SK-N-SH (cell line): ENCODE data around the gene ATP6V1D.

Experiments
- CHD2 ChIP-seq: fragments of 150-350 bp; IDR thresholded peaks from 2 replicates; pipeline ENCODE4 v1.6.1; 2018; ENCODE audit warnings: low read length; ENCODE audit not compliant: partially characterized antibody
- ELF1 ChIP-seq: IDR thresholded peaks from 2 replicates; pipeline ENCODE4 v1.4.0; 2012
- EP300 ChIP-seq, 2 experiments: IDR thresholded peaks; 2 replicates each; pipeline versions ENCODE4 v1.4.0 to v1.6.1; 2012; ENCODE audit warnings: borderline replicate concordance in 1 of 2, low read depth in 1 of 2, low read length in 1 of 2
- EZH2phosphoT487 ChIP-seq: fragments of 200-600 bp; sonication (generic); IDR thresholded peaks from 2 replicates; pipeline ENCODE4 v1.6.1; 2017; ENCODE audit warnings: low read depth, mixed run types, mild to moderate bottlenecking, antibody characterized with exemption, moderate library complexity, borderline replicate concordance
- FOXJ3 ChIP-seq: sonication (generic); formaldehyde crosslinking; IDR thresholded peaks from 2 replicates; pipeline ENCODE4 v1.5.1; 2020; ENCODE audit warnings: mild to moderate bottlenecking, missing genetic modification reagents
- NRF1 ChIP-seq: IDR thresholded peaks from 2 replicates; pipeline ENCODE4 v1.6.1; 2012; ENCODE audit warnings: low read depth, mild to moderate bottlenecking, low read length
- POLR2AphosphoS5 ChIP-seq: IDR thresholded peaks from 2 replicates; pipeline ENCODE4 v1.6.1; 2012; ENCODE audit warnings: low read depth, low read length
- RAD21 ChIP-seq: IDR thresholded peaks from 2 replicates; pipeline ENCODE4 v1.6.1; 2012; ENCODE audit warnings: mild to moderate bottlenecking, low read length
- RFX5 ChIP-seq: IDR thresholded peaks from 2 replicates; pipeline ENCODE4 v1.6.1; 2012; ENCODE audit warnings: mild to moderate bottlenecking, improper control_type of control experiment, low read length
- TAF1 ChIP-seq: IDR thresholded peaks from 2 replicates; pipeline ENCODE4 v1.6.1; 2012; ENCODE audit warnings: low read depth, mild to moderate bottlenecking, low read length, moderate library complexity, borderline replicate concordance
- YY1 ChIP-seq: IDR thresholded peaks from 2 replicates; pipeline ENCODE4 v1.4.0; 2012; ENCODE audit warnings: low read depth, mild to moderate bottlenecking
- TF ChIP-seq, protein P1 (sequence below): fragments of 200-600 bp; sonication (generic); IDR thresholded peaks from 2 replicates; pipeline ENCODE4 v1.6.1; 2017; ENCODE audit warnings: antibody characterized with exemption, mild to moderate bottlenecking, moderate library complexity
- TF ChIP-seq, protein P2 (sequence below): IDR thresholded peaks from 2 replicates; pipeline ENCODE4 v1.4.0; 2012; ENCODE audit warnings: low read depth
- TF ChIP-seq, protein P3 (sequence below): IDR thresholded peaks from 2 replicates; pipeline ENCODE4 v1.6.1; 2012; ENCODE audit warnings: mild to moderate bottlenecking, low read depth, low read length, moderate library complexity

DNA sequence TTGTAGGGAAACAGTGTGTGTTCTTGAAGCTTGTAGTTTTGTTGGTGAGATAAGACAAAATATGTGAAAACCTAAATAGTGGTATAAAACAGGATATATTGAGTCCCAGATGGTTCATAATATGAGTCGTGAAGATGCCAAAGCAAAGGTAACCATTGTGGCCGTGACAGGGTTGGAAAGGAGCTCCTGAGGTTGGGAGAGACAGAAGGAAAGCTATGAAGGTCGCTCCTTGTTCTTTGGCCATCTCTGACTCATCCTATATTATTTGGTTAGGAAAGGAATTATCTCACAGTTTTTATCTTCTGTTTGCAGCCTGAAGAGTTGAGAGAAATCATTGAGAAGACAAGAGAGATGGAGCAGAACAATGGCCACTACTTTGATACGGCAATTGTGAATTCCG is 27.1 kb downstream of the ATP6V1D start:
- TF ChIP-seq, protein P1, sequence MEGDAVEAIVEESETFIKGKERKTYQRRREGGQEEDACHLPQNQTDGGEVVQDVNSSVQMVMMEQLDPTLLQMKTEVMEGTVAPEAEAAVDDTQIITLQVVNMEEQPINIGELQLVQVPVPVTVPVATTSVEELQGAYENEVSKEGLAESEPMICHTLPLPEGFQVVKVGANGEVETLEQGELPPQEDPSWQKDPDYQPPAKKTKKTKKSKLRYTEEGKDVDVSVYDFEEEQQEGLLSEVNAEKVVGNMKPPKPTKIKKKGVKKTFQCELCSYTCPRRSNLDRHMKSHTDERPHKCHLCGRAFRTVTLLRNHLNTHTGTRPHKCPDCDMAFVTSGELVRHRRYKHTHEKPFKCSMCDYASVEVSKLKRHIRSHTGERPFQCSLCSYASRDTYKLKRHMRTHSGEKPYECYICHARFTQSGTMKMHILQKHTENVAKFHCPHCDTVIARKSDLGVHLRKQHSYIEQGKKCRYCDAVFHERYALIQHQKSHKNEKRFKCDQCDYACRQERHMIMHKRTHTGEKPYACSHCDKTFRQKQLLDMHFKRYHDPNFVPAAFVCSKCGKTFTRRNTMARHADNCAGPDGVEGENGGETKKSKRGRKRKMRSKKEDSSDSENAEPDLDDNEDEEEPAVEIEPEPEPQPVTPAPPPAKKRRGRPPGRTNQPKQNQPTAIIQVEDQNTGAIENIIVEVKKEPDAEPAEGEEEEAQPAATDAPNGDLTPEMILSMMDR = no peak
- TF ChIP-seq FOXJ3 (no peak), RAD21 (no peak), TAF1 (no peak), RFX5 (no peak), EP300 (IDR thresholded peaks at IDR 0.05; ENCODE audit: borderline replicate concordance in 1 of 2, low read depth in 1 of 2, low read length in 1 of 2) (no peak), YY1 (no peak), ELF1 (no peak), EZH2phosphoT487 (no peak), NRF1 (no peak), POLR2AphosphoS5 (no peak), CHD2 (no peak)
- TF ChIP-seq, protein P2, sequence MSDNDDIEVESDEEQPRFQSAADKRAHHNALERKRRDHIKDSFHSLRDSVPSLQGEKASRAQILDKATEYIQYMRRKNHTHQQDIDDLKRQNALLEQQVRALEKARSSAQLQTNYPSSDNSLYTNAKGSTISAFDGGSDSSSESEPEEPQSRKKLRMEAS = no peak
- TF ChIP-seq, protein P3, sequence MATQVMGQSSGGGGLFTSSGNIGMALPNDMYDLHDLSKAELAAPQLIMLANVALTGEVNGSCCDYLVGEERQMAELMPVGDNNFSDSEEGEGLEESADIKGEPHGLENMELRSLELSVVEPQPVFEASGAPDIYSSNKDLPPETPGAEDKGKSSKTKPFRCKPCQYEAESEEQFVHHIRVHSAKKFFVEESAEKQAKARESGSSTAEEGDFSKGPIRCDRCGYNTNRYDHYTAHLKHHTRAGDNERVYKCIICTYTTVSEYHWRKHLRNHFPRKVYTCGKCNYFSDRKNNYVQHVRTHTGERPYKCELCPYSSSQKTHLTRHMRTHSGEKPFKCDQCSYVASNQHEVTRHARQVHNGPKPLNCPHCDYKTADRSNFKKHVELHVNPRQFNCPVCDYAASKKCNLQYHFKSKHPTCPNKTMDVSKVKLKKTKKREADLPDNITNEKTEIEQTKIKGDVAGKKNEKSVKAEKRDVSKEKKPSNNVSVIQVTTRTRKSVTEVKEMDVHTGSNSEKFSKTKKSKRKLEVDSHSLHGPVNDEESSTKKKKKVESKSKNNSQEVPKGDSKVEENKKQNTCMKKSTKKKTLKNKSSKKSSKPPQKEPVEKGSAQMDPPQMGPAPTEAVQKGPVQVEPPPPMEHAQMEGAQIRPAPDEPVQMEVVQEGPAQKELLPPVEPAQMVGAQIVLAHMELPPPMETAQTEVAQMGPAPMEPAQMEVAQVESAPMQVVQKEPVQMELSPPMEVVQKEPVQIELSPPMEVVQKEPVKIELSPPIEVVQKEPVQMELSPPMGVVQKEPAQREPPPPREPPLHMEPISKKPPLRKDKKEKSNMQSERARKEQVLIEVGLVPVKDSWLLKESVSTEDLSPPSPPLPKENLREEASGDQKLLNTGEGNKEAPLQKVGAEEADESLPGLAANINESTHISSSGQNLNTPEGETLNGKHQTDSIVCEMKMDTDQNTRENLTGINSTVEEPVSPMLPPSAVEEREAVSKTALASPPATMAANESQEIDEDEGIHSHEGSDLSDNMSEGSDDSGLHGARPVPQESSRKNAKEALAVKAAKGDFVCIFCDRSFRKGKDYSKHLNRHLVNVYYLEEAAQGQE = no peak
